AG20443 (cell line): ENCODE measurements around the gene SULT2A1.
"Not testable (repeated sequence)": the region's sequence is repeated elsewhere in the genome, so short reads cannot be mapped to it uniquely, and the experiment has no call there.

Experiments
- DNase-seq: peaks from one replicate; pipeline ENCODE4 v3.0.0; 2012; ENCODE audit warnings: low spot score, mixed read lengths

The SULT2A1 gene

GRCh38 chr19:47886010-47886559 lies at the start of gene SULT2A1:
Gene SULT2A1 (minus strand): TSS chr19:47886315. CDS start chr19:47886257, 58 bp downstream.
- no peak for DNase-seq

- not testable (repeated sequence) for DNase-seq
These were observed 42.5 kb upstream of the SULT2A1 start for GRCh38 chr19:47928581-47928980.

- DNase-seq, result not testable (repeated sequence)
These were observed 34.0 kb upstream of the SULT2A1 start for GRCh38 chr19:47920107-47920506.

- DNase-seq, result not testable (repeated sequence)
These were observed 24.1 kb upstream of the SULT2A1 start for GRCh38 chr19:47910191-47910590.

- DNase-seq, result not testable (repeated sequence)
These were observed 23.2 kb upstream of the SULT2A1 start for GRCh38 chr19:47909350-47909749.

- DNase-seq, result no peak
These were observed 15.3 kb upstream of the SULT2A1 start for GRCh38 chr19:47901370-47901769.

- no peak for DNase-seq
These were observed 13.2 kb upstream of the SULT2A1 start for GRCh38 chr19:47899335-47899734.

GRCh38 chr19:47897861-47898260 lies 11.7 kb upstream of the SULT2A1 start:
- no peak for DNase-seq

GRCh38 chr19:47896773-47897172 lies 10.7 kb upstream of the SULT2A1 start:
- DNase-seq, result no peak

- DNase-seq, result no peak
These were observed 9.9 kb upstream of the SULT2A1 start for GRCh38 chr19:47896019-47896418.

GRCh38 chr19:47895165-47895782 lies 9.2 kb upstream of the SULT2A1 start:
- no peak for DNase-seq

GRCh38 chr19:47891923-47892666 lies 6.0 kb upstream of the SULT2A1 start:
- DNase-seq, result no peak

GRCh38 chr19:47891622-47891922 lies 5.5 kb upstream of the SULT2A1 start:
- no peak for DNase-seq

- DNase-seq, result no peak
These were observed 4.9 kb upstream of the SULT2A1 start for GRCh38 chr19:47890865-47891621.

- no peak for DNase-seq
These were observed 1.1 kb downstream of the SULT2A1 start for GRCh38 chr19:47885067-47885463.

GRCh38 chr19:47882890-47883289 lies 3.2 kb downstream of the SULT2A1 start:
- DNase-seq, result no peak

GRCh38 chr19:47881757-47882156 lies 4.4 kb downstream of the SULT2A1 start:
- DNase-seq, result no peak

- not testable (repeated sequence) for DNase-seq
These were observed 6.7 kb downstream of the SULT2A1 start for GRCh38 chr19:47879385-47879784.

- no peak for DNase-seq
These were observed 7.2 kb downstream of the SULT2A1 start for GRCh38 chr19:47878906-47879305.

GRCh38 chr19:47865166-47865565 lies 20.9 kb downstream of the SULT2A1 start:
- DNase-seq, result no peak

- peak; percentile 95 for DNase-seq
These were observed 22.6 kb downstream of the SULT2A1 start for GRCh38 chr19:47863514-47863936.

- DNase-seq, result no peak
These were observed 24.5 kb downstream of the SULT2A1 start for GRCh38 chr19:47861630-47862029.
